Amniotic stem cell (primary cell): ENCODE measurements around the gene KAT6B.
A peak's percentile ranks its signal among the peaks of the same experiment; 100 is the strongest.
"Not testable (repeated sequence)": the region's sequence is repeated elsewhere in the genome, so short reads cannot be mapped to it uniquely, and the experiment has no call there.

Experiments
- DNase-seq: peaks from one replicate; lab custom pipeline; 2025; lab: John Stamatoyannopoulos, UW

KAT6B gene

DNA sequence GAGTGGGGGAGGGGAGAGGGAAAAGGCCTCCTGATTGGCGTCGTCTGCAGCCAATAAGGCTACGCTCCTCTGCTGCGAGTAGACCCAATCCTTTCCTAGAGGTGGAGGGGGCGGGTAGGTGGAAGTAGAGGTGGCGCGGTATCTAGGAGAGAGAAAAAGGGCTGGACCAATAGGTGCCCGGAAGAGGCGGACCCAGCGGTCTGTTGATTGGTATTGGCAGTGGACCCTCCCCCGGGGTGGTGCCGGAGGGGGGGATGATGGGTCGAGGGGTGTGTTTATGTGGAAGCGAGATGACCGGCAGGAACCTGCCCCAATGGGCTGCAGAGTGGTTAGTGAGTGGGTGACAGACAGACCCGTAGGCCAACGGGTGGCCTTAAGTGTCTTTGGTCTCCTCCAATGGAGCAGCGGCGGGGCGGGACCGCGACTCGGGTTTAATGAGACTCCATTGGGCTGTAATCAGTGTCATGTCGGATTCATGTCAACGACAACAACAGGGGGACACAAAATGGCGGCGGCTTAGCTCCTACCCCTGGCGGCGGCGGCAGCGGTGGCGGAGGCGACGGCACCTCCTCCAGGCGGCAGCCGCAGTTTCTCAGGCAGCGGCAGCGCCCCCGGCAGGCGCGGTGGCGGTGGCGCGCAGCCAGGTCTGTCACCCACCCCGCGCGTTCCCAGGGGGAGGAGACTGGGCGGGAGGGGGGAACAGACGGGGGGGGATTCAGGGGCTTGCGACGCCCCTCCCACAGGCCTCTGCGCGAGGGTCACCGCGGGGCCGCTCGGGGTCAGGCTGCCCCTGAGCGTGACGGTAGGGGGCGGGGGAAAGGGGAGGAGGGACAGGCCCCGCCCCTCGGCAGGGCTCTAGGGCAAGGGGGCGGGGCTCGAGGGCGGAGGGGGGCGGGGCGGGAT lies at the start of gene KAT6B:
KAT6B (plus strand) TSS at position 459 of the 903 bp plus-strand sequence. CDS start 16,258 bp downstream, outside the sequence.
- DNase-seq = peak; percentile 100

DNA sequence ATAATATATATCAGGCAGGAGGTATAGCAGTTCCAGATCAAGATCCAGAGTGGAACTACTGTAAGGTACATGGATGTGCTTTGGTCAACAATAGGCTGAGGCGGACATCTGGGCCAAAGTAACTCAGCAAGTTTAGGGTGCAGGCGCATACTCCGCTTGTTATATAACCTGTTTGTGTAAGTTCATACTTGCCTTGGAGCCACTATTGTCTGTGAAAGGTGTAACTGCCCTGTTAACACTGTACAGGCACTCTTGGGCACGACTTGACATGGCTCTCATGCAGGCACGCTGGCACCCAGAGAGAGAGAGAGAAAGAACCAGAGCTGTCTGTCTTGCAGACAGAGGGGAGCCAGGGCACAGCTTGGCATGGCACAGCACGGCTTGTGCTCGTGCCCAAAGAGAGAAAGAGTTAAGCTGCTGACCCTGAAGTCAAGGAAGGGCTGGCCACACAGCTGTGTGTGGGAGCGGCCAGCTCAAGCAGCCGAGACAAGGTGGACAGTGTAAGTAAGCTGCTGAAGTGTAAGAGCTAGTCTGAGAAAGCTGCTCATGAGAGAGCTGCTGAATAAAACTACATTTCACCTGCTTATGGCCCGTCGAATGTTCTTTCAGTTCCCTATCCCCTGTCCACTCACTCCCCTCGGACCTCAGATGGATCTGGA lies 47.8 kb upstream of the KAT6B start:
- no peak for DNase-seq

DNA sequence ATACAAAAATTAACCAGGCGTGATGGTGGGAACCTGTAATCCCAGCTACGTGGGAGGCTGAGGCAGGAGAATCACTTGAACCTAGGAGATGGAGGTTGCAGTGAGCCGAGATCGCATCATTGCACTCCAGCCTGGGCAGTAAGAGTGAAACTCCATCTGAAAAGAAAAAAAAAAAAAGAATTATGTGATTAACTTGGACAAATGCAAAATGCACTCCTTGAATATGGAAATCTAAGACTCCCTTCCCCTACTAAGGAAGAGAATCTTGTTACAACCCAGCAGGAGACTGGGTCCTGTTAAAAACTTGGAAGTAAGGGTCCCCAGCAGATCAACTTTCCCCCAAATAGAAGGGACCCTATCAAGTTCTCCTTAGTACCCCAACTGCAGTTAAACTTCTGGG lies 44.5 kb upstream of the KAT6B start:
- not testable (repeated sequence) for DNase-seq

DNA sequence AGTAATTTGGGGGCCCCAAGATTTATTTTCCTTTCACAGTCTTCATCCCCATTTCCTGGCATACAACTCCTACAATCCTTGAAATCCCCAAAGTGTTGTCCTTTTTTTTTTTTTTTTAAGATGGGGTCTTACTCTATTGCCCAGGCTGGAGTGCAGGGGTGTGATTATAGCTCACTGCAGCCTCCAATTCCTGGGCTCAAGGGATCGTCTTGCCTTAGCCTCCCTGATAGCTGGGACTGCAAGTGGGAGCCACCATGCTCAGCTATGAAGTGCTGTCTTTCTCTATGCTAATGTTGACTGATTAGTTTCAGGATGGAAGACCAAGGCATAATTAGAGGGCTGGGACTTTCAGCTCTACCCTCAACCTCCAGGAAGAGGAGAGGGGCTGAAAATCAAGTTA lies 41.9 kb upstream of the KAT6B start:
- no peak for DNase-seq

DNA sequence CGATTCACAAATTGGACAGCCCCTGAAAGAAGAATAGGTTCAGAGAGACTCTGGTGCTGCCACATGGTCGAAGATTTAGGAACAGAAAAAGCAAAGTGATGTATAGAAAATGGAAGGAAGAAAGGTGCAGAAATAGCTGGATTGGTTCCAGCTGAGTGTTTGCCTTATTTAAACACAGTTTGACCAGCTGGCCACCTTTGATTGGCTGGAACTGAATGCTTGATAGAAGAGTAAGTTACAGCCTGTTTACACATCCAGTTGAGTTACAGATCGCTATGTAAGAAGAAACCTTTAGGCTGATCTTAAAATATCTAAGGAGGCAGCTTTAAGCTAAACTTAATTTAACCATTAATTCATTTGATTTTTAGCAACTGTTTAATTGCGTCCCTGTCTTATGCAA lies 40.3 kb upstream of the KAT6B start:
- DNase-seq = no peak

DNA sequence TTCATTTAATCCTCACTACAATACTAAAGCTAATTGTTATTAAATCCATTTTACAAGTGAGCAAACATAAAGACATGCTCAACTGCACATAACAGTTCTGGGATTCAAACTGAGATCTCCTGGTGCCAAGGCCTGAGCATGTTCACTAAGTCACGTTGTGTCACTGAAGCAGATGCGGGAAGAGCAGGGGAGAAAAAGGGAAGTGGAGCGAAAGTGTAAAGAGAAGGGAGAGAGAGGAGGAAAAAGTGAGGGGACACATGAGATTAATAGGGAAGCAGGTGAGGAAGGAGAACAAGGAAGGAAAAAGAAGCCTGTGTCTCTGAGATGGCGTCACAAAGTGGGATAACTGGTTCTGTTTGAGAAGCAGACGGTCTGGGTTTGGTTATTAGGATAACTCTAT lies 38.9 kb upstream of the KAT6B start:
- no peak for DNase-seq

DNA sequence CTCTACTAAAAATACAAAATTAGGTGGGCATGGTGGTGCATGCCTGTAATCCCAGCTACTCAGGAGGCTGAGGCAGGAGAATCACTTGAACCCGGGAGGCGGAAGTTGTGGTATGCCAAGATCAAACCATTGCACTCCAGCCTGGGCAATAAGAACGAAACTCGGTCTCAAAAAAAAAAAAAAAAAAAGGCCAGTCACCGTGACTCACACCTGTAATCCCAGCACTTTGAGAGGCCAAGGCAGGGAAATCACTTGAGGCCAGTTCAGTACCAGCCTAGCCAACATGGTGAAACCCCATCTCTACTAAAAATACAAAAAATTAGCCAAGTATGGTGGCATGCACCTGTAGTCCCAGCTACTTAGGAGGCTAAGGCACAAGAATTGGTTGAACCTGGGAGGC lies 34.4 kb upstream of the KAT6B start:
- not testable (repeated sequence) for DNase-seq

DNA sequence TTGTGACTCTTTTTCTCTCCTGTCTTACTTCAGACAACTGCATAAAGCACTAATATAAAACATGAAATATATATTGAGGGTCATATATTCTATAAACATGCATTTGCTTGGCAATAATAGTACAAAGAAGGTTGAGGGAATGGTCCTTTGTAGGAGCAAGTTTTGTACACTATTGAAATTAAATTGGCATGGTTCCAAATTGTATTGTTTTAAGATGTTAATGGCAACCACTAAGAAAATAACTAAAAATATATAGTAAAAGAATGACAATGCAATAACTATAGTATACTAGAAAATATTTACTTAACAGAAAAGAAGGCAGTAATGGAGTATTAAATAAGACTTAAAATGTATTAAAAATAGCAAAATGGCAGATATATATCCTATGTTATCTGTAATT lies 33.7 kb upstream of the KAT6B start:
- DNase-seq = no peak

DNA sequence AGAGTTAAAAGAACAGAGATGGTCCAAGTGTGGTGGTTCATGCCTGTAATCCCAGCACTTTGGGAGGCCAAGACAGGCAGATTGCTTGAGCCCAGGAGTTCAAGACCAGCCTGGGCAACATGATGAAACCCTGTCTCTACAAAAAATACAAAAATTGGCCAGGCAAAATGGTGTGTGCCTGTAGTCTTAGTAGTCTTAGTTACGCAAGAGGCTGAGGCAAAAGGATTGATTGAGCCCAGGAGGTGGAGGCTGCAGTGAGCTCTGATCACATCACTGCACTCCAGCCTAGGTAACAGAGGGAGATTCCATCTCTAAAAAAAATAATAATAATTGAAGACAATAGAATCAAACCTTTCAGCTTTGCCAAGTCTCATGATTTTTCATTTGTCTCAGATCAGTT lies 33.2 kb upstream of the KAT6B start:
- not testable (repeated sequence) for DNase-seq

DNA sequence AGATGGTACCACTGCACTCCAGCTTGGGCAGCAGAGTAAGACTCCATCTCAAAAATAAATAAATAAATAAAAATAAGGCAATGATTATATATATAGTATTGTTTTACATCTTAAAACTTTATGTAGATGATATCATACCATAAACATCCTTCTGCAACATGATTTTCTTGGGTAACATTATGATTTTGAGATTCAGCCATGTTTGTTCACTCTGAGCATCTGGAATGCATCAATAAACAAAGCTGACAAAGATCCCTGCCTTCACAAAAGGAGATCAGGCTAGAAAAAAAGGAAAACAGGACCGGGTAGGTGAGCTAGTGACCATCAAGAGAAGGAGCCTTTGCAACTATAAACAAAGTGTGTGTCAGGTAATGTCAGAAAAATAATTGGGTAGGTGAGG lies 31.9 kb upstream of the KAT6B start:
- no peak for DNase-seq

DNA sequence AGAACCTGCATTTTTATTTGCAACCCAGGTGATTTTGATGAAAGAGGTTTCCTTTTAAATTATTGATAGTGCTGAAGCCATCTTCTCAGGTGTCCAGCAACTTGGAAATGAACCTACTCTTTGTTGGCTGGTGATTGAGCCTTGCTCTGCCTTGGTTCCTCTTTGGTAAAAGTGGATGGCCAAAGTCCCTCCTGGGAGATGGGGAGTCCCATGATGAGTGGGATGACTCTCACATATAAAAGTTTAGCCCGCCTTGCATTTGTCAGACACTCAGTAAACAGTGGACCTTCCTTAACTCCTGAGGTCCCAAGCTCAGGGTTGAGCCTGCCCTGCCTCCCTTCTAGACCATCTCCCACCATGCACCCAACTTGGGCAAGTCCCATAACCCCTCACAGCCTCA lies 28.9 kb upstream of the KAT6B start:
- no peak for DNase-seq

DNA sequence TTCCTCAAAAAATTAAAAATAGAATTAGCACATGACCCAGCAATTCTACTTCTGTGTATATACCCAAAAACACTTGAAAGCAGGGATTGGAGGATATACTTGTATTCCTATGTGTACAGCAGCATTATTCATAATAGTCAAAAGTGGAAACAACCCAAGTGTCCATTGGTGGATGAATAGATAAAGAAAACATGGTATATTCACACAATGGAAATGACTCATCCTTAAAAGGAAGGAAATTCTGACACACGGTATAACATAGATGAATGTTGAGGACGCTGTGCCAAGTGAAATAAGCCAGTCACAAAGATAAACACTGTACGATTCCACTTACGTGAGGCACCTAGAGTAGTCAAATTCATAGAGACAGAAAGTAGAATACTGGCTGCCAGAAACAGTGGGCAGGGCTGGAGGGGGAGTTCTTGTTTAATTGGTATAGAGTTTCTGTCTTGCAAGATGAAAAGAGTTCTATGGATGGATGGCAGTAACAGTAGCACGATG lies 26.6 kb upstream of the KAT6B start:
- peak; percentile 74 for DNase-seq

DNA sequence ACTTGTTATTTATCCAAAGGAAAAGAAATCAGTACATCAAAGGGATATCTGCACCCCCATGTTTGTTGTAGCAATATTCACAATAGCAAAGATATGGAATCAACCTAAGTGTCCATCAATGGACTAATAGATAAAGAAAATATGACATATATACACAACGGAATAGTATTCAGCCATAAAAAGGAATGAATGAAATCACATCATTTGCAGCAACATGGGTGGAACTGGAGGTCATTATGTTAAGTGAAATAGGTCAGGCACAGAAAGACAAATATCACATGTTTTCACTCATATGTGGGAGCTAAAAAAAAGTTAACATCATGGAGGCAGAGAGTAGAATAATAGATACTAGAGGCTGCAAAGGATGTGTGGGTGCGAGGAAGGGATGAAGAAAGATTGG lies 25.0 kb upstream of the KAT6B start:
- DNase-seq = no peak

DNA sequence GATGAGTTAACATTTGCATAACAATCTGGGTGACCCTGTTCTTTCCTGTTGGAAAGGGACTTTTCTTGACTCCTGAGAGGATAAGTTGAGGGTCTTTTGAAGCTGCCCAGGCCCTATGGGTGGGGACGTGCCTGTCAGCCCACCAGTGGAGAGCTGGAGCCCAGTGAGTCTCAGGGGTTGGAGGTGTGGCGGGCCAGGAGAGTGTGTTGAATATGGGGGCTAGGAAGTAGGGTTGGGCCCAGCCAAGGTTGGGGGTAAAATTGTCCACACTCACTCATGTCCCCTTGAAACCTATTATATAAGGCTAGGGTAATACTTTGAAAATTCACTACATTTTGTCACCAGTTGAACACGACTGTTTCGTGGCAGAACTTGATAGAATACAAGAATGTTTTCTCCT lies 17.9 kb upstream of the KAT6B start:
- DNase-seq = no peak

DNA sequence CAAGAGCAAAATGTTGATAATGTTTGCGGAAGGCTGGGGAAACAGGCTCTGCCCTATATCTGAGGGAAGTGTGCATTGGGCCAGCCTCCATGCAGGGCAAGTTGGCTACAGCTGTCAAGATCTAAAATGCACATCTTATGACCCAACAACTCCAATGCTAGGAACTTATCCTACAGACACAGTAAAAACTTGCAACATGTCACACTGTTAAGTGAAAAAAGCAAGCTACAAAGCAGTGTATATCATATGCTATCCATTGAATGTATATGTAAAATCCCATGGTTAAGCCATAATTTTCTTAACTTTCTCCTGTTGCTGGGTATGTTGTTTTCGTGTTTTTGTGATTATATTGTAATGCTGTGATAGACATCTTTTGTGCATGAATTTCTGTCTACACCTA lies 16.3 kb upstream of the KAT6B start:
- DNase-seq = no peak

DNA sequence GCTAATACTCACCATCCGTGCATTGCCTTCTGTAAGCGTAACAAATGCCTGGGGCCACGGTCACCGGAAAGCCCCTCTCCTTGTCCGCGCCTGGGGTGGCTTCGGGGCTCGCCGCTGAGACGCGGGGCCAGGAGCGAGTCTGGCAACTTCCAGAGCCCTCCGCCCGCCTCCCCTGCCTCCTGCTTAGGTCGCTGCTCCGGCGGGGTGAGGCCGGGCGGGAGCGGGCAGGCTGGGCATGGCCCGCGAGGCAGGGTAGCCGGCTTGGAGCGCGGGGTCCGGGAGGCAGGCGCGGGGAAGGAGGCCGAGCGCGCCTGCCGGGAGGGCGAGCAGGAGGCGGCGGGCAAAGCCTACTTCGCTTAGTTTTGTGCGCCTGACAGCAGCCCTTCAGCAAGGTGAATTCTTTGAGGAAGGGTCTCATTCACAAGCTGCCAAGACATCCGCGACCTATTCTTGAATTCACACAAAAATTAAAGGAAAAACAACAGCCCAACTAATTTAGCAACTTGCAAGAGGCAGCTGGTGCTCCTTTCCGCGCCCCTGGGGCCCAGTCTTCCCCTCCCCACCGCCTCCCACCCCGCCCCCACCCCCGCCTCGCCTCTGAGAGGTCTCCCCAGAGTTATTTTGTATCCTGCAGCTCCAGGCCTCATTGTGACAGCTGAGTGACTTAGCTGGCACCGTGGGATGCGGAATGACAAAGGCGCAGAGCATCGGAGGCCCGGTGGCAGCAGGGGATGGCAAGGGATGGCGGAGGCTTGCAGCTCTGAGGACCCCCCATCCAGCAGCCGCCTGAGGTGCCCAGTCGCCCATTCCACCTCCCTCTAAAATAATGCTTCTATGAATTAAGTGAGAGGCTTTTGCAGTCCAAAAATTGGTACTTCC lies 12.8 kb upstream of the KAT6B start:
- no peak for DNase-seq

DNA sequence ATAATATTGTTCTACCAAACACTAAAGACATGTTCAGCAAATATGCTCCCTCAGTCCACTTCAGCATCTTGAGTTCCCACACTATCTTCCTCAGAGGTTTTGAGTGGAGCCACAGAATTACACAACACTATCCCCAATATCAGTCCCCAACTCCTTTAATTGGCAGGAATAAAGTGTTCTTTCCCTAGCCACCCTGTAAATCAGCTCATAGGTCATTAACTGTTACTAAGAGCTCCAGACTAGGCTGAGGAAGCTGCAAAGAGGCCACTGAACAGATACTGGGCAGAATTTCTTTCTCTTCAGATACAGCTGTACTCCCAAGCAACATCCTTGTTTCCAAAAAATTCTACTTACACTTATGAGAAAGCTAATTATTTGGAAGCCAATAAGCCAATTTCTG lies 11.6 kb upstream of the KAT6B start:
- DNase-seq = no peak

DNA sequence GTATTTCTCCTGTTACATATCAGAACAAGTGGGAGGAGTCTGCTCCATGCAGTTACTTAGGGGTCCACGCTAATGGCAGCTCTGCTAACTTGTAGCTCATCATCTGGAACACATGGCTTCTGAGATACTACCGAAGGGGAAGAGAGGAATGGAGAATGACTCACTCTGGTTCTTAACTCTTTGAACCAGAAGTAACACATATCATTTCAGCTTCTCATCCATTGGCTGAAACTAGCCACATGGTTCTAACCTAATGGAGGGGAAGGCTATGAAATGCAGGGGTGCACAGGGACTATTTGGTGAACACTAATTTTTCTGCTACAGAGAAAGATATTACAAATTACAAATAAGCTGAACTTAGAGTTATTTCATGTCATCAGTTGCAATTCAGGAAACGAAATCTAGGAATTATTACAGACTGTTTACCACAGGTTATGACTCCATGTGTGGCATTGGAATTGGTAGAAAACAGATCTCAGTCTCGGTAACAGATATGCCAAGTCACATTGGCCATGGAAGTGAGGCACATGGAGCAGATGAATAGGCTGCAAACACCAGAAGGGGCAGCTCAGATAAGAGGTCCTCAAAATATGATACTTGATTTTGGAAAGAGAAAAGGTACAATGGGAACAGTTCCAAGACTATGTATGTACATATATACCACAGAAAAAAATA lies 9.4 kb upstream of the KAT6B start:
- DNase-seq = no peak

DNA sequence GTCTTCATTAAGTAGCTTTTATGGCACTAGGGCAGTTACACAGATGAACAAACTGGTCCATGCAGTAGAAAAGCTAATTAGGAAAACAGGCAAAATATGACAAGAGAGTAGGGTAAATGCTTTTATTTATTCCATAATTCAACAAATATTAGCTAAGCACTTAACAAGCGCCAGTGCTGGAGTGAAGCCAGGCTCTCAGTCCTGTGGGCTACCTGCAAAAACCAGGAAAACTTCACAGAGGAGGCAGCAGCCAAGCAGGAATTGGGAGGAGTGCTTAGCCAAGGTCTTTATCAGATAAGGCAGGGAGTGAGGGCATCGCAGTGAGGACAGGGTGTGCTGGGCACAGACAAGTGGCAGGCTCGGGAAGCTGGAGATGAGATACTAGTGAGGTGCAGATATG lies 4.9 kb upstream of the KAT6B start:
- DNase-seq = no peak

DNA sequence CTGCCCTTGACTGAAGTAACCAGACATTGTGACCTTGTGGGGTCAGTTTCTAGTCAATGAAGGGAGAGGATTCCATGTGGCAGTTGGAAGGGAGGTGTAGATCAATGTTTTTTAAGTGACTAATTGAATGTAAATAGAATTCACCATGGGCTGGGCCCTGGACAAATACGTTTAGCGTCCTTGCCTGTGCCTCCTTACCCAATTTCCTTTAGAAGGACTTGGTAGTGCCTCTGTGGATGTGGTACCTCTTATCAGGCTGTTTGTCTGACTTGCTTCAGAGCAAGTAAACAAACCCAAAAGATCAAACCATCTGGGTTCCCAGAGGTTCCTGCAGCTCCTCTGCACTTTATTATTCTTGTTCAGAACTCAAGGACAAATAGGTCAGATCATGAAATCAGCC lies 4.3 kb upstream of the KAT6B start:
- no peak for DNase-seq

DNA sequence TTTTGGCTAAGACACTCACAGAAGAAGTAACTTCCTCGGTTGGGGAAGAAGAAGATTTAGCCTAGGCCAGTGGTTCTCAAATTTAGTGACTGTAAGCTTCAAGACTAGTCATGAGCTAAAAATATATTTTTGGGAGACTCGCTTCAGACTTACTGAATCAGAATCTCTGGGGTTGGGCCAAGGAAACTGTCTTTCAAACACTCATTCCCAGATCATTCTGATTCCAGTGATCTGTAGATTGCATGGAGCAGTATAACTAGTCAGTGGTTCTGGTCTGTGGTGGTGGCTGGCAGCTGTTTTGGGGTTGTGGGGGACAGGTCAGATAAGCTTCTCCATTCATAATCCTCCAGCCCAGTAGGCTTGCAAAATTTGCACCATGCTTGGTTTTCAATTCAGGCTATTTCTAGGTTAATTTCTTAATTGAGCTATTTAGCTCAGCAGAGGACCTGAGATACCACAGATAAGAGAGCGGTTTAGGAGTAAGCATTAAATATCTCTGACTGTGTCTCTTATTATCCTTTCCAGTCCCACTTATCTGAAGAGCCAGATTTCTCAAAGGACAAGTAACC lies 3.8 kb upstream of the KAT6B start:
- peak; percentile 45 for DNase-seq
